Testis (tissue), 3 donors: ENCODE measurements around the gene CCDC15. TPM values are rescaled to one million over a fixed set of nuclear protein-coding genes. Genes with fewer than 3 reads are reported as not detected.

ENCODE experiments used
- DNase-seq: peaks from one replicate; pipeline ENCODE4 v3.0.0-alpha.2; 2019
- H3K27ac ChIP-seq, 2 donors: fragments of 200-600 bp; sonication (generic); one replicate each; pipeline ENCODE4 v1.5.1; 2019
- H3K27me3 ChIP-seq: fragments of 200-600 bp; sonication (generic); one replicate; pipeline ENCODE4 v1.5.1; 2019
- H3K36me3 ChIP-seq: fragments of 200-600 bp; sonication (generic); one replicate; pipeline ENCODE4 v1.5.1; 2017; ENCODE audit warnings: low read depth; ENCODE audit errors: missing control alignments
- H3K4me1 ChIP-seq: fragments of 200-600 bp; sonication (generic); one replicate; pipeline ENCODE4 v1.5.1; 2019
- H3K4me3 ChIP-seq, 2 donors: fragments of 200-600 bp; sonication (generic); one replicate each; pipeline ENCODE4 v1.5.1; 2017 to 2019
- H3K9me3 ChIP-seq: fragments of 200-600 bp; sonication (generic); one replicate; pipeline ENCODE4 v1.5.1; 2017
- CTCF ChIP-seq, 3 experiments: fragments of 450-650 bp in 2 of 3; fragments of 200-600 bp in 1 of 3; sonication (generic) in 1 of 3; IDR thresholded peaks; one replicate each; pipeline ENCODE4 v1.5.1; 2016 to 2019; ENCODE audit warnings: antibody characterized with exemption in 3 of 3, mild to moderate bottlenecking in 2 of 3, moderate library complexity in 1 of 3
- POLR2A ChIP-seq: fragments of 450-650 bp; IDR thresholded peaks from one replicate; pipeline ENCODE4 v1.6.1; 2017; ENCODE audit warnings: antibody characterized with exemption, mild to moderate bottlenecking, moderate library complexity
- WGBS, 2 donors: methylation state at CpG; one replicate each; pipeline ENCODE4 v1.1.5; 2018; 5-methylcytosine and 5-hydroxymethylcytosine counted together
- intact Hi-C: fragments of 100-400 bp; cut with DNase I; formaldehyde crosslinking; loops from one replicate; pipeline ENCODE4 v1.15.1; 2023; ENCODE audit warnings: low total_unique reads
- polyA plus RNA-seq: library from polyadenylated mRNA; stranded (reverse); fragments of 350-450 nt; fragmentation: Illumina TruSeq; extraction: RNeasy Lipid Tissue Mini Kit (QIAGEN cat#74804); gene quantifications from one replicate; pipeline ENCODE4 v1.2.3, GENCODE V29; 2014; ENCODE audit warnings: low read depth, low replicate concordance; ENCODE audit not compliant: insufficient read depth
- total RNA-seq, 2 donors: library from RNA; depleted of rRNA; stranded (reverse); fragments of >200 nt; gene quantifications; one replicate each; pipeline ENCODE4 v1.2.3, GENCODE V29; 2016

CCDC15 gene
- total and polyA plus RNA-seq, 3 donors from 2014 or later = 8.0 to 15.1 (median 14.9) TPM

- TF ChIP-seq CTCF (IDR thresholded peaks at IDR 0.05) = no peak
- no peak for TF ChIP-seq POLR2A
- Histone ChIP-seq H3K4me1 (peaks cover 6% of the 10 kb centered on the region), H3K27ac (no peak overlapping the region), H3K4me3 (no peak overlapping the region), H3K27me3 (no peaks in the 10 kb centered on the region), H3K9me3 (no peaks in the 10 kb centered on the region), H3K36me3 (no peaks in the 10 kb centered on the region)
- 94 to 95% methylated on average over 7 to 11 of the region's 11 CpGs for WGBS, 2 donors
- DNase-seq = no peak
- intact Hi-C loops = no loop called here
Measured at GRCh38 chr11:125084057-125084416, 130.0 kb downstream of the CCDC15 start.

GRCh38 chr11:125084761-125085231 lies 130.8 kb downstream of the CCDC15 start:
- DNase-seq = no peak

GRCh38 chr11:125085301-125086081 lies 131.5 kb downstream of the CCDC15 start:
- TF ChIP-seq CTCF (IDR thresholded peaks at IDR 0.05) (no peak), POLR2A (no peak)
- Histone ChIP-seq H3K36me3 (no peaks in the 10 kb centered on the region), H3K4me1 (peaks cover 6% of the 10 kb centered on the region), H3K9me3 (no peaks in the 10 kb centered on the region), H3K27ac (no peak overlapping the region), H3K27me3 (no peaks in the 10 kb centered on the region), H3K4me3 (no peak overlapping the region)
- 90 to 96% methylated on average over 8 to 20 of the region's 20 CpGs for WGBS, 2 donors
- DNase-seq = no peak
- intact Hi-C loops = no loop called here

More at GRCh38 chr11:125084761-125085231, 130.8 kb downstream of the CCDC15 start:
- no peak for TF ChIP-seq POLR2A
- TF ChIP-seq CTCF (IDR thresholded peaks at IDR 0.05) = no peak
- Histone ChIP-seq H3K4me1 (peaks cover 6% of the 10 kb centered on the region), H3K27ac (no peak overlapping the region), H3K4me3 (no peak overlapping the region), H3K9me3 (no peaks in the 10 kb centered on the region), H3K36me3 (no peaks in the 10 kb centered on the region), H3K27me3 (no peaks in the 10 kb centered on the region)
- intact Hi-C loops = no loop called here
- 82 to 87% methylated on average over 5 to 8 of the region's 8 CpGs for WGBS, 2 donors

- H3K27ac ChIP-seq = no peak overlapping the region
- no peak for DNase-seq
- H3K9me3 ChIP-seq = no peaks in the 10 kb centered on the region
- no peak for TF ChIP-seq CTCF (IDR thresholded peaks at IDR 0.05)
- no peak for TF ChIP-seq POLR2A
- no peaks in the 10 kb centered on the region for H3K27me3 ChIP-seq
- no peaks in the 10 kb centered on the region for H3K36me3 ChIP-seq
- WGBS, 2 donors = 77 to 85% methylated on average over 10 to 14 of the region's 14 CpGs
- intact Hi-C loops = no loop called here
- no peak overlapping the region for H3K4me3 ChIP-seq
- peaks cover 13% of the 10 kb centered on the region for H3K4me1 ChIP-seq
Measured at GRCh38 chr11:125086633-125087296, 132.8 kb downstream of the CCDC15 start.
